Measurements from ENCODE around the gene MGRN1.

GRCh38 chr16:4659363-4660353 is 35.0 kb downstream of the MGRN1 start:
- no peak for TF ChIP-seq POLR2AphosphoS5 (IDR thresholded peaks at IDR 0.05; ENCODE audit: low read depth)
- TF ChIP-seq CTCF (IDR thresholded peaks at IDR 0.05; ENCODE audit: insufficient read depth, low read length), result no peak
- TF ChIP-seq GABPA (IDR thresholded peaks at IDR 0.05; ENCODE audit: low read depth), result no peak
